Panc1 (cell line): ENCODE results near the gene VSX2. TPM values are rescaled to one million over a fixed set of nuclear protein-coding genes. Genes with fewer than 3 reads are reported as not detected.
A peak's percentile ranks its signal among the peaks of the same experiment; 100 is the strongest.

Experiments
- ATAC-seq: fragments of 200-7000 bp; cut with Tn5 transposase; 2 replicates; pipeline ENCODE4 v1.9.1; 2020; ENCODE audit warnings: mild to moderate bottlenecking, moderate library complexity
- BruUV-seq: library from RNA; stranded (reverse); fragments of 400-500 nt; replicated peaks from 2 replicates; lab custom pipeline; 2021; lab: Mats Ljungman, UMichigan
- CTCF ChIA-PET: fragments of 300-600 bp; sonication (Branson Sonifier 250); formaldehyde crosslinking; loops from one replicate; lab custom pipeline; 2022; ENCODE audit warnings: antibody characterized with exemption; lab: Charles Lee
- POLR2A ChIA-PET: fragments of 300-600 bp; sonication (Branson Sonifier 250); formaldehyde crosslinking; loops from one replicate; lab custom pipeline; 2022; ENCODE audit warnings: antibody characterized with exemption; lab: Charles Lee
- DNase-seq: peaks from one replicate; pipeline ENCODE4 v3.0.0-alpha.2; 2010; ENCODE audit warnings: low read depth, low spot score
- H3K27ac ChIP-seq: 2 replicates; pipeline ENCODE4 v1.5.1; 2011; ENCODE audit warnings: mild to moderate bottlenecking, low read length, inconsistent platforms
- H3K27me3 ChIP-seq: fragments of 200-500 bp; sonication (Bioruptor generic); 2 replicates; pipeline ENCODE4 v1.6.0; 2014; ENCODE audit warnings: low read length, inconsistent platforms; ENCODE audit not compliant: control insufficient read depth, insufficient read depth
- H3K36me3 ChIP-seq: fragments of 200-500 bp; sonication (Bioruptor generic); 2 replicates; pipeline ENCODE4 v1.5.1; 2014; ENCODE audit warnings: inconsistent platforms, mild to moderate bottlenecking, low read length, moderate library complexity; ENCODE audit not compliant: control insufficient read depth, insufficient read depth
- H3K4me1 ChIP-seq: 2 replicates; pipeline ENCODE4 v1.5.1; 2011; ENCODE audit warnings: inconsistent platforms, mild to moderate bottlenecking, low read length, moderate library complexity; ENCODE audit not compliant: control insufficient read depth, insufficient read depth
- H3K4me3 ChIP-seq, 2 experiments: 2 replicates each; pipeline ENCODE4 v1.5.1; 2011 to 2012; ENCODE audit warnings: low read depth in 2 of 2, low read length in 2 of 2, mild to moderate bottlenecking in 2 of 2, inconsistent platforms in 1 of 2, moderate library complexity in 1 of 2
- H3K9me3 ChIP-seq: fragments of 200-500 bp; sonication (Bioruptor generic); 2 replicates; pipeline ENCODE4 v1.5.1; 2014; ENCODE audit warnings: low read depth, mild to moderate bottlenecking, inconsistent platforms, low read length, moderate library complexity; ENCODE audit not compliant: control insufficient read depth, insufficient read depth
- POLR2AphosphoS5 ChIP-seq: IDR thresholded peaks from 2 replicates; pipeline ENCODE4 v1.6.1; 2012; ENCODE audit warnings: mild to moderate bottlenecking, low read depth, low read length, moderate library complexity
- SIN3A ChIP-seq: IDR thresholded peaks from 2 replicates; pipeline ENCODE4 v1.6.1; 2012; ENCODE audit warnings: low read depth, mild to moderate bottlenecking, low read length, moderate library complexity, borderline replicate concordance; ENCODE audit not compliant: insufficient read depth
- TCF7L2 ChIP-seq: IDR thresholded peaks from 2 replicates; pipeline ENCODE4 v1.6.1; 2011; ENCODE audit warnings: mild to moderate bottlenecking, low read depth, low read length, inconsistent platforms
- in situ Hi-C: cut with HindIII; loops from 2 replicates; pipeline ENCODE4 v1.10.0; 2016; ENCODE audit warnings: low sequenced_read_pairs, low pct_unique_long_range_greater_than_20kb
- intact Hi-C: fragments of 100-400 bp; cut with micrococcal nuclease; formaldehyde crosslinking; loops from one replicate; pipeline ENCODE4 v1.10.0; 2022; ENCODE audit not compliant: unreplicated experiment
- total RNA-seq: library from RNA; stranded (reverse); gene quantifications from one replicate; pipeline ENCODE4 v1.2.1, GENCODE V29; 2021; ENCODE audit not compliant: unreplicated experiment
- TF ChIP-seq, protein P1 (sequence below): fragments of 450-650 bp; IDR thresholded peaks from 2 replicates; pipeline ENCODE4 v1.5.1; 2017; ENCODE audit warnings: mild to moderate bottlenecking
- TF ChIP-seq, protein P2 (sequence below), 2 experiments: IDR thresholded peaks; 2 replicates each; pipeline ENCODE4 v1.6.1; 2011 to 2012; ENCODE audit warnings: low read depth in 2 of 2, control low read depth in 1 of 2, low read length in 1 of 2, mild to moderate bottlenecking in 1 of 2, moderate library complexity in 1 of 2; ENCODE audit not compliant: insufficient read depth in 1 of 2

VSX2 gene
- total RNA-seq, 1 experiment from 2014 or later = not detected

DNA sequence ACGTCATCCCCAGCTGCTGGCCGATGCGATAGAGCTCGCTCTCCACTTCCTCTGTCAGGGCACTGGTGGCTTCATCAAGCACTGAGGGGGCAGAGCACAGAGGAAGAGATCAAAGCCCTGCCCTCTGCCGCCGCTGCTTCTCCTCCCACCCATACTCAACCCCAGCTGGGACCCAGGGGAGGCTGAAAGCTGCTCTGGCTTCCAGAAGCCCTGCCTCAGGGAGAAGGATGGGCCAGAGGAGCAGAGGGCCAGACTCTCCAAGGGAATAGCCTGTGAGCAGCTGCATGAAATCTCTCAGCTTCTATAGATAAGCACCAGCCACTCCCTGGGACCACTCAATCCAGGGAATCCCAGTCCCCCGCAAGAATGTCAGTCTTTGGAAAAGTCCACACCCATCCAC is 47.5 kb downstream of the VSX2 start:
- Histone ChIP-seq H3K36me3 (no peaks in the 10 kb centered on the region; the same call in 1 of the 2 replicates), H3K4me1 (no peaks in the 10 kb centered on the region), H3K27ac (no peak overlapping the region), H3K4me3 (no peak overlapping the region), H3K9me3 (no peaks in the 10 kb centered on the region), H3K27me3 (no peaks in the 10 kb centered on the region)
- in situ Hi-C loops = no loop called here
- no peak for DNase-seq
- intact Hi-C loops = no loop called here
- no peak for TF ChIP-seq SIN3A
- POLR2A ChIA-PET = no interaction called here
- ATAC-seq = no peak
- CTCF ChIA-PET = interaction anchor here (0.6 kb wide), 1 partner anchor 30 kb away, joined by 3 read pairs; no protein-coding TSS in a partner anchor
- no TSS peak for BruUV-seq

DNA sequence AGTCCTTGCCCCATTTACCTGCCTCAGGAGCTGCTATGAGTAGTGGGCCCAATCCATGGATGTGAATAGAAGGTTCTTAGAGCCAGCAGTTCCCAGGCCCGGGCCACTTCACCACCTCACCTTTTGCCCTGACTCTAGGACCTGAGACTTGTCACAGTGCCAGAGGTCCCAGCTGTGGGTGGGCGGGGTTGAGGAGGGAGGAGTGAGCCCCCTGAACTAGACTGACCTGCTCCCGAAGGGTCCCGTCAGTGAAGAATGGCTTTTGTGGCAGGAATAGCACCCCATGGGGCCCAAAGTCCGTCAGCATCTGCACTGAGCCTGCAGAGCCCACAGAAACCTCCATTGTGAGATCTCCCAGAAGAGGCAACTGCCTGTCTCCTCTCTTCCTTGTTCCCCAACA is 50.6 kb downstream of the VSX2 start:
- DNase-seq (no peak), ATAC-seq (no peak)
- in situ Hi-C loops (no loop called here), intact Hi-C loops (no loop called here)
- ChIA-PET CTCF (no interaction called here), POLR2A (no interaction called here)
- H3K27ac ChIP-seq = no peak overlapping the region
- no peaks in the 10 kb centered on the region for H3K27me3 ChIP-seq
- no peak overlapping the region for H3K4me3 ChIP-seq
- no peaks in the 10 kb centered on the region; the same call in 1 of the 2 replicates for H3K36me3 ChIP-seq
- TF ChIP-seq, protein P1, sequence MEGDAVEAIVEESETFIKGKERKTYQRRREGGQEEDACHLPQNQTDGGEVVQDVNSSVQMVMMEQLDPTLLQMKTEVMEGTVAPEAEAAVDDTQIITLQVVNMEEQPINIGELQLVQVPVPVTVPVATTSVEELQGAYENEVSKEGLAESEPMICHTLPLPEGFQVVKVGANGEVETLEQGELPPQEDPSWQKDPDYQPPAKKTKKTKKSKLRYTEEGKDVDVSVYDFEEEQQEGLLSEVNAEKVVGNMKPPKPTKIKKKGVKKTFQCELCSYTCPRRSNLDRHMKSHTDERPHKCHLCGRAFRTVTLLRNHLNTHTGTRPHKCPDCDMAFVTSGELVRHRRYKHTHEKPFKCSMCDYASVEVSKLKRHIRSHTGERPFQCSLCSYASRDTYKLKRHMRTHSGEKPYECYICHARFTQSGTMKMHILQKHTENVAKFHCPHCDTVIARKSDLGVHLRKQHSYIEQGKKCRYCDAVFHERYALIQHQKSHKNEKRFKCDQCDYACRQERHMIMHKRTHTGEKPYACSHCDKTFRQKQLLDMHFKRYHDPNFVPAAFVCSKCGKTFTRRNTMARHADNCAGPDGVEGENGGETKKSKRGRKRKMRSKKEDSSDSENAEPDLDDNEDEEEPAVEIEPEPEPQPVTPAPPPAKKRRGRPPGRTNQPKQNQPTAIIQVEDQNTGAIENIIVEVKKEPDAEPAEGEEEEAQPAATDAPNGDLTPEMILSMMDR = no peak
- no peak for TF ChIP-seq TCF7L2
- TF ChIP-seq, protein P2, sequence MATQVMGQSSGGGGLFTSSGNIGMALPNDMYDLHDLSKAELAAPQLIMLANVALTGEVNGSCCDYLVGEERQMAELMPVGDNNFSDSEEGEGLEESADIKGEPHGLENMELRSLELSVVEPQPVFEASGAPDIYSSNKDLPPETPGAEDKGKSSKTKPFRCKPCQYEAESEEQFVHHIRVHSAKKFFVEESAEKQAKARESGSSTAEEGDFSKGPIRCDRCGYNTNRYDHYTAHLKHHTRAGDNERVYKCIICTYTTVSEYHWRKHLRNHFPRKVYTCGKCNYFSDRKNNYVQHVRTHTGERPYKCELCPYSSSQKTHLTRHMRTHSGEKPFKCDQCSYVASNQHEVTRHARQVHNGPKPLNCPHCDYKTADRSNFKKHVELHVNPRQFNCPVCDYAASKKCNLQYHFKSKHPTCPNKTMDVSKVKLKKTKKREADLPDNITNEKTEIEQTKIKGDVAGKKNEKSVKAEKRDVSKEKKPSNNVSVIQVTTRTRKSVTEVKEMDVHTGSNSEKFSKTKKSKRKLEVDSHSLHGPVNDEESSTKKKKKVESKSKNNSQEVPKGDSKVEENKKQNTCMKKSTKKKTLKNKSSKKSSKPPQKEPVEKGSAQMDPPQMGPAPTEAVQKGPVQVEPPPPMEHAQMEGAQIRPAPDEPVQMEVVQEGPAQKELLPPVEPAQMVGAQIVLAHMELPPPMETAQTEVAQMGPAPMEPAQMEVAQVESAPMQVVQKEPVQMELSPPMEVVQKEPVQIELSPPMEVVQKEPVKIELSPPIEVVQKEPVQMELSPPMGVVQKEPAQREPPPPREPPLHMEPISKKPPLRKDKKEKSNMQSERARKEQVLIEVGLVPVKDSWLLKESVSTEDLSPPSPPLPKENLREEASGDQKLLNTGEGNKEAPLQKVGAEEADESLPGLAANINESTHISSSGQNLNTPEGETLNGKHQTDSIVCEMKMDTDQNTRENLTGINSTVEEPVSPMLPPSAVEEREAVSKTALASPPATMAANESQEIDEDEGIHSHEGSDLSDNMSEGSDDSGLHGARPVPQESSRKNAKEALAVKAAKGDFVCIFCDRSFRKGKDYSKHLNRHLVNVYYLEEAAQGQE (IDR thresholded peaks at IDR 0.05; ENCODE audit: insufficient read depth in 1 of 2, low read depth in 2 of 2, low read length in 1 of 2) = no peak
- no peak for TF ChIP-seq POLR2AphosphoS5
- H3K9me3 ChIP-seq = no peaks in the 10 kb centered on the region
- H3K4me1 ChIP-seq = no peaks in the 10 kb centered on the region
- BruUV-seq = no TSS peak

DNA sequence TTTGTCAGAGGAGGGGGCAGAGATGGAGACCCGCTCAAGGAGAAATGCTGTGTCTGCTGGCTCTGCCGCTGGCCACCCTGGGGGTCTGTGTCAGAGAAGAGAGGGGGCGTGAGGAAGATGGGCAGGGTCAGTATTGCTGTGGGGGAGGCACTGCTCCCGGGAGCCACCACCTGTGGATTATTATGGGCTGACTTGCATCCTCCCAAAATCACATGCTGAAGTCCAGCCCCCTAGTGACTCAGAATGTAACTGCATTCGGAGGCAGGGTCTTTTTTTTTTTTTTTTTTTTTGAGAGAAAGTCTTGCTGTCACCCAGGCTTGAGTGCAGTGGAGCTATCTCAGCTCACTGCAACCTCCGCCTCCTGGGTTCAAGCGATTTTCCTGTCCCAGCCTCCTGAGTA is 51.2 kb downstream of the VSX2 start:
- no peaks in the 10 kb centered on the region for H3K9me3 ChIP-seq
- no peak overlapping the region for H3K4me3 ChIP-seq
- TF ChIP-seq, protein P2 (IDR thresholded peaks at IDR 0.05; ENCODE audit: insufficient read depth in 1 of 2, low read depth in 2 of 2, low read length in 1 of 2) = no peak
- no peak for TF ChIP-seq TCF7L2
- no peak for TF ChIP-seq POLR2AphosphoS5
- no peak for TF ChIP-seq SIN3A
- TF ChIP-seq, protein P1 = peak; percentile 72
- no TSS peak for BruUV-seq
- no peak overlapping the region for H3K27ac ChIP-seq
- H3K36me3 ChIP-seq = no peaks in the 10 kb centered on the region; the same call in 1 of the 2 replicates
- no peaks in the 10 kb centered on the region for H3K4me1 ChIP-seq
- H3K27me3 ChIP-seq = no peaks in the 10 kb centered on the region
- CTCF ChIA-PET = interaction anchor here (0.6 kb wide), 3 partner anchors 8 to 64 kb away, joined by 5 to 6 read pairs (median 5); no protein-coding TSS in a partner anchor
- POLR2A ChIA-PET = no interaction called here
- DNase-seq (no peak), ATAC-seq (0 out of 2 replicates have a peak, but pooled peaks have one; percentile 41)
- intact Hi-C loops (no loop called here), in situ Hi-C loops (no loop called here)
